ENCODE results near the gene MMD. TPM values are rescaled to one million over a fixed set of nuclear protein-coding genes. Genes with fewer than 3 reads are reported as not detected.

The MMD gene
- total and polyA plus RNA-seq, 2 donors (not counting 1 experiment from before 2014, with no cell fraction given), result 19.2 to 29.4 TPM

DNA sequence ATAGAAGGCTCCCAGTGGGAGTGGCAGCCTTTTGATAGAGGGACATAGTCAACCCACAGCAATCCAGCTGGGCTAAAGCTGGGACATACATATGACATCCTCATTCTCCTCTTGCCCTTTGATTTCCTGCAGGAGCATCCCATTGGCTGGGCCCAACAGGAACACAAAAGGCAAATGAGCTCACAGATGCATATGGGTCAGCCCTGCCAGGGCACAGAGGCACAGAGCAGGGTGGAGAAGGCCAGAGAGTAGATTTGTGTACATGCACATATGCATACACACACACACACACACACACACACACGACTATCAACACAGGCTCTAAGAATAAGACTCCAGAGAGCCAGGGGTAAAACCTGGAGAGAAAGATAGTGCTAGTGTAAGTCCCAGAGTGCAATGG, 58.6 kb downstream of the MMD start:
- no peak overlapping the region for H2AFZ ChIP-seq (ENCODE audit: insufficient read depth, low read depth, low read length, poor library complexity, severe bottlenecking)
- no peaks in the 10 kb centered on the region for H3K79me2 ChIP-seq (ENCODE audit: control insufficient read depth, insufficient read depth, low read length)
- peaks cover 5% of the 10 kb centered on the region for H3K9me3 Mint-ChIP-seq (ENCODE audit: insufficient read depth)
- intact Hi-C loops (cut with micrococcal nuclease), result no loop called here
- no peak overlapping the region for H3K9ac ChIP-seq (ENCODE audit: low read length)
- ChIA-PET POLR2A (no interaction called here), CTCF (interaction anchor here (1.4 to 3.5 kb wide), 2 partner anchors 16 to 150 kb away, joined by 7 to 20 read pairs; no protein-coding TSS in a partner anchor)
- no peak for ATAC-seq (ENCODE audit: low read depth)
- no peaks in the 10 kb centered on the region for H3K36me3 ChIP-seq (replicated peaks in 1 of 2; ENCODE audit: control extremely low read depth in 1 of 2, control insufficient read depth in 1 of 2, extremely low read depth in 1 of 2, insufficient read depth in 2 of 2, low read length in 1 of 2)
- H3K4me3 Mint-ChIP-seq, result no peak overlapping the region
- H3K27ac ChIP-seq (ENCODE audit: low read length in 2 of 2), result no peak overlapping the region
- H3K4me1 Mint-ChIP-seq, result no peaks in the 10 kb centered on the region
- H4K20me1 ChIP-seq (ENCODE audit: control insufficient read depth, insufficient read depth, low read length, poor library complexity, severe bottlenecking), result no peaks in the 10 kb centered on the region
- H3K9me3 ChIP-seq (ENCODE audit: control extremely low read depth in 1 of 3, control insufficient read depth in 2 of 3, insufficient read depth in 1 of 3, low read length in 2 of 3), result peaks cover 5 to 12% (median 5%) of the 10 kb centered on the region in 3 donors
- H3K27me3 ChIP-seq (replicated peaks in 1 of 4; ENCODE audit: control extremely low read depth in 1 of 4, control insufficient read depth in 3 of 4, insufficient read depth in 4 of 4, low read length in 3 of 4), result peaks cover 0 to 4% (median 2%) of the 10 kb centered on the region in 4 experiments
- no peaks in the 10 kb centered on the region for H3K4me1 ChIP-seq (ENCODE audit: control insufficient read depth in 2 of 2, insufficient read depth in 2 of 2, low read length in 2 of 2)
- peaks cover 22% of the 10 kb centered on the region for H3K27me3 Mint-ChIP-seq
- WGBS (ENCODE audit: insufficient coverage), result 100% methylated on average over 1 of the region's 1 CpG
- H3K4me2 ChIP-seq (replicated peaks; ENCODE audit: low read depth, low read length, poor library complexity, severe bottlenecking), result no peak overlapping the region
- DNase-seq, result no peak
- H3K27ac Mint-ChIP-seq, result no peak overlapping the region
- TF ChIP-seq EZH2 (IDR thresholded peaks at IDR 0.05; ENCODE audit: borderline replicate concordance, insufficient read depth, low read depth, low read length, poor library complexity, severe bottlenecking), result no peak
- TF ChIP-seq, protein P1, sequence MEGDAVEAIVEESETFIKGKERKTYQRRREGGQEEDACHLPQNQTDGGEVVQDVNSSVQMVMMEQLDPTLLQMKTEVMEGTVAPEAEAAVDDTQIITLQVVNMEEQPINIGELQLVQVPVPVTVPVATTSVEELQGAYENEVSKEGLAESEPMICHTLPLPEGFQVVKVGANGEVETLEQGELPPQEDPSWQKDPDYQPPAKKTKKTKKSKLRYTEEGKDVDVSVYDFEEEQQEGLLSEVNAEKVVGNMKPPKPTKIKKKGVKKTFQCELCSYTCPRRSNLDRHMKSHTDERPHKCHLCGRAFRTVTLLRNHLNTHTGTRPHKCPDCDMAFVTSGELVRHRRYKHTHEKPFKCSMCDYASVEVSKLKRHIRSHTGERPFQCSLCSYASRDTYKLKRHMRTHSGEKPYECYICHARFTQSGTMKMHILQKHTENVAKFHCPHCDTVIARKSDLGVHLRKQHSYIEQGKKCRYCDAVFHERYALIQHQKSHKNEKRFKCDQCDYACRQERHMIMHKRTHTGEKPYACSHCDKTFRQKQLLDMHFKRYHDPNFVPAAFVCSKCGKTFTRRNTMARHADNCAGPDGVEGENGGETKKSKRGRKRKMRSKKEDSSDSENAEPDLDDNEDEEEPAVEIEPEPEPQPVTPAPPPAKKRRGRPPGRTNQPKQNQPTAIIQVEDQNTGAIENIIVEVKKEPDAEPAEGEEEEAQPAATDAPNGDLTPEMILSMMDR (IDR thresholded peaks at IDR 0.05), result no peak
- no peak overlapping the region for H3K4me3 ChIP-seq (ENCODE audit: control extremely low read depth in 1 of 5, extremely low read depth in 1 of 5, insufficient read depth in 1 of 5, low read depth in 2 of 5, low read length in 4 of 5)

DNA sequence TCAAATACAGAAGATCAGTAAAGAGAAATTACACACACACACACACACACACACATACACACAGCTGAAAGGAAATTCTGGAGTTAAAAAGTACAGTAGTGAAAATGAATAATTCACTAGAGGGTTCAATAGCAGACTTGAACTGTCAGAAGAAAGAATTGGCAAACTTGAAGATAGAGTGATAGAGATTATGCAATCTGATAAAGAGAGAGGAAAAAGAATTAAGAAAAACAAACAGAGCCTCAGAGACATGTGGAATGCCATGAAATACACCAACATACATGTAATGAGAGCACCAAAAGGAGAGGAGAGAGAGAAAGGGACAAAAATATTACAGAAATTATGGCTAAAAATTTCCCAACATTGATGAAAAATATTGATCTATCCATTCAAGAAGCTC, 60.7 kb downstream of the MMD start:
- Mint-ChIP-seq H3K4me3 (no peak overlapping the region), H3K27me3 (peaks cover 30% of the 10 kb centered on the region), H3K9me3 (ENCODE audit: insufficient read depth) (peaks cover 5% of the 10 kb centered on the region), H3K4me1 (peaks cover 5% of the 10 kb centered on the region), H3K27ac (no peak overlapping the region)
- H4K20me1 ChIP-seq (ENCODE audit: control insufficient read depth, insufficient read depth, low read length, poor library complexity, severe bottlenecking), result no peaks in the 10 kb centered on the region
- no peak for DNase-seq
- ATAC-seq (ENCODE audit: low read depth), result no peak
- H3K36me3 ChIP-seq (replicated peaks in 1 of 2; ENCODE audit: control extremely low read depth in 1 of 2, control insufficient read depth in 1 of 2, extremely low read depth in 1 of 2, insufficient read depth in 2 of 2, low read length in 1 of 2), result no peaks in the 10 kb centered on the region
- no peak overlapping the region for H3K27ac ChIP-seq (ENCODE audit: low read length in 2 of 2)
- intact Hi-C loops (cut with micrococcal nuclease), result no loop called here
- TF ChIP-seq, protein P1 (IDR thresholded peaks at IDR 0.05), result no peak
- no peak for TF ChIP-seq EZH2 (IDR thresholded peaks at IDR 0.05; ENCODE audit: borderline replicate concordance, insufficient read depth, low read depth, low read length, poor library complexity, severe bottlenecking)
- H3K27me3 ChIP-seq (replicated peaks in 1 of 4; ENCODE audit: control extremely low read depth in 1 of 4, control insufficient read depth in 3 of 4, insufficient read depth in 4 of 4, low read length in 3 of 4), result peaks cover 0 to 7% (median 4%) of the 10 kb centered on the region in 4 experiments
- ChIA-PET CTCF (interaction anchor here (1.0 to 3.5 kb wide), 6 partner anchors 9 to 368 kb away, joined by 3 to 20 read pairs (median 6); no protein-coding TSS in a partner anchor), POLR2A (no interaction called here)
- no peak overlapping the region for H3K9ac ChIP-seq (ENCODE audit: low read length)
- H3K4me2 ChIP-seq (replicated peaks; ENCODE audit: low read depth, low read length, poor library complexity, severe bottlenecking), result no peak overlapping the region
- no peaks in the 10 kb centered on the region for H3K4me1 ChIP-seq (ENCODE audit: control insufficient read depth in 2 of 2, insufficient read depth in 2 of 2, low read length in 2 of 2)
- H3K79me2 ChIP-seq (ENCODE audit: control insufficient read depth, insufficient read depth, low read length), result no peaks in the 10 kb centered on the region
- no peak overlapping the region for H3K4me3 ChIP-seq (ENCODE audit: control extremely low read depth in 1 of 5, extremely low read depth in 1 of 5, insufficient read depth in 1 of 5, low read depth in 2 of 5, low read length in 4 of 5)
- H3K9me3 ChIP-seq (ENCODE audit: control extremely low read depth in 1 of 3, control insufficient read depth in 2 of 3, insufficient read depth in 1 of 3, low read length in 2 of 3), result peaks cover 5 to 12% (median 5%) of the 10 kb centered on the region in 3 donors
- no peak overlapping the region for H2AFZ ChIP-seq (ENCODE audit: insufficient read depth, low read depth, low read length, poor library complexity, severe bottlenecking)

Measured in B cell (primary cell).